Activated T-cell treated with anti-CD3 and anti-CD28 coated beads, Interleukin-2, amount 50 U/mL, for 1 hour (primary cell): ENCODE measurements around the gene DUSP8.
"Not testable (repeated sequence)": the region's sequence is repeated elsewhere in the genome, so short reads cannot be mapped to it uniquely, and the experiment has no call there.

Source experiments
- DNase-seq: peaks from one replicate; pipeline ENCODE4 v3.0.0-alpha.2; 2020

Gene DUSP8

GRCh38 chr11:1572197-1573076 is at the start of gene DUSP8:
Gene DUSP8, minus strand, starts transcription at chr11:1572271. Its CDS starts 6,445 bp downstream, at chr11:1565826.
- DNase-seq: peak; percentile 96

- no peak for DNase-seq
Measured at GRCh38 chr11:1619449-1619848, 47.4 kb upstream of the DUSP8 start.

GRCh38 chr11:1618231-1618630 is 46.2 kb upstream of the DUSP8 start:
- DNase-seq: no peak

GRCh38 chr11:1608363-1608762 is 36.3 kb upstream of the DUSP8 start, which contains the start of gene KRTAP5-3:
Gene KRTAP5-3, minus strand, starts transcription at chr11:1608463. Its CDS starts 78 bp downstream, at chr11:1608385.
- no peak for DNase-seq

- not testable (repeated sequence) for DNase-seq
Measured at GRCh38 chr11:1607901-1608300, 35.8 kb upstream of the DUSP8 start.

GRCh38 chr11:1607156-1607845 is 35.2 kb upstream of the DUSP8 start:
- DNase-seq: not testable (repeated sequence)

GRCh38 chr11:1605923-1606322 is 33.9 kb upstream of the DUSP8 start:
- DNase-seq: not testable (repeated sequence)

GRCh38 chr11:1604711-1605110 is 32.6 kb upstream of the DUSP8 start:
- no peak for DNase-seq

- no peak for DNase-seq
Measured at GRCh38 chr11:1604181-1604580, 32.1 kb upstream of the DUSP8 start.

- no peak for DNase-seq
Measured at GRCh38 chr11:1603629-1604028, 31.6 kb upstream of the DUSP8 start.

- not testable (repeated sequence) for DNase-seq
Measured at GRCh38 chr11:1601663-1602062, 29.6 kb upstream of the DUSP8 start.

- DNase-seq: no peak
Measured at GRCh38 chr11:1600626-1601025, 28.6 kb upstream of the DUSP8 start.

- no peak for DNase-seq
Measured at GRCh38 chr11:1598816-1599215, 26.7 kb upstream of the DUSP8 start.

GRCh38 chr11:1598406-1598805 is 26.3 kb upstream of the DUSP8 start:
- not testable (repeated sequence) for DNase-seq

- DNase-seq: no peak
Measured at GRCh38 chr11:1597994-1598380, 25.9 kb upstream of the DUSP8 start, which contains the start of gene KRTAP5-2. Gene KRTAP5-2, minus strand, starts transcription at chr11:1598294. Its CDS starts 44 bp downstream, at chr11:1598250.

GRCh38 chr11:1597331-1597993 is 25.4 kb upstream of the DUSP8 start:
- DNase-seq: no peak

- not testable (repeated sequence) for DNase-seq
Measured at GRCh38 chr11:1596576-1597121, 24.6 kb upstream of the DUSP8 start.

GRCh38 chr11:1595994-1596575 is 24.0 kb upstream of the DUSP8 start:
- DNase-seq: not testable (repeated sequence)

GRCh38 chr11:1592628-1593027 is 20.6 kb upstream of the DUSP8 start:
- DNase-seq: no peak

- no peak for DNase-seq
Measured at GRCh38 chr11:1589996-1590395, 17.9 kb upstream of the DUSP8 start.

- DNase-seq: not testable (repeated sequence)
Measured at GRCh38 chr11:1589191-1589963, 17.3 kb upstream of the DUSP8 start.

- no peak for DNase-seq
Measured at GRCh38 chr11:1586699-1587098, 14.6 kb upstream of the DUSP8 start.
